HEK293 (cell line): ENCODE data around the gene SPTBN5.

Source experiments
- CTCF ChIP-seq: fragments of 450-650 bp; formaldehyde crosslinking; IDR thresholded peaks from 2 replicates; pipeline ENCODE4 v1.5.1; 2016; ENCODE audit warnings: missing biosample characterization, missing genetic modification characterization
- KLF10 ChIP-seq: fragments of 450-650 bp; IDR thresholded peaks from 2 replicates; pipeline ENCODE4 v1.5.1; 2018; ENCODE audit warnings: missing biosample characterization, mild to moderate bottlenecking, missing genetic modification characterization
- REST ChIP-seq: fragments of 450-650 bp; formaldehyde crosslinking; IDR thresholded peaks from 2 replicates; pipeline ENCODE4 v1.5.1; 2016; ENCODE audit warnings: missing biosample characterization, missing genetic modification characterization
- ZNF341 ChIP-seq: fragments of 450-650 bp; formaldehyde crosslinking; IDR thresholded peaks from 2 replicates; pipeline ENCODE4; 2016; ENCODE audit warnings: low read depth, missing biosample characterization, missing genetic modification characterization
- ZNF48 ChIP-seq: fragments of 450-650 bp; formaldehyde crosslinking; IDR thresholded peaks from 2 replicates; pipeline ENCODE4 v1.5.1; 2016; ENCODE audit warnings: missing biosample characterization, missing genetic modification characterization
- ZNF560 ChIP-seq: fragments of 450-650 bp; formaldehyde crosslinking; IDR thresholded peaks from 2 replicates; pipeline ENCODE4 v1.5.1; 2017; ENCODE audit warnings: missing biosample characterization, missing genetic modification characterization, borderline replicate concordance
- ZSCAN4 ChIP-seq: fragments of 450-650 bp; formaldehyde crosslinking; IDR thresholded peaks from 2 replicates; pipeline ENCODE4 v1.5.1; 2017; ENCODE audit warnings: missing biosample characterization, missing genetic modification characterization

- TF ChIP-seq ZSCAN4 (tag by site-specific recombination), result no peak
- no peak for TF ChIP-seq KLF10 (tag by site-specific recombination)
- TF ChIP-seq CTCF (tag by site-specific recombination), result no peak
- no peak for TF ChIP-seq ZNF560
- no peak for TF ChIP-seq ZNF341 (tag by site-specific recombination)
- no peak for TF ChIP-seq REST (tag by site-specific recombination)
- TF ChIP-seq ZNF48 (tag by site-specific recombination), result no peak
These were observed 18.0 kb upstream of the SPTBN5 start for GRCh38 chr15:41911691-41912345.
